ENCODE measurements around the gene TNPO3.
"Not testable (repeated sequence)": the region's sequence is repeated elsewhere in the genome, so short reads cannot be mapped to it uniquely, and the experiment has no call there.

TNPO3 gene

GRCh38 chr7:128912709-128913495 lies 142.0 kb downstream of the TNPO3 start:
- peak in 3 of 10 donors; percentile 4 to 32 (median 23) for DNase-seq
- intact Hi-C loops (cut with DNase I) = not testable (repeated sequence)

- DNase-seq = peak in 2 of 10 donors; percentile 12 to 65
- intact Hi-C loops (cut with DNase I) = no loop called here
Observed at GRCh38 chr7:128912281-128912680, 142.6 kb downstream of the TNPO3 start.

GRCh38 chr7:128911423-128912031 lies 143.4 kb downstream of the TNPO3 start:
- DNase-seq = peak in 3 of 10 donors; percentile 21 to 67 (median 27)
- intact Hi-C loops (cut with DNase I) = no loop called here

GRCh38 chr7:128910569-128910945 lies 144.4 kb downstream of the TNPO3 start, which contains the start of gene KCP:
Gene KCP (minus strand): TSS chr7:128910709. CDS start chr7:128910676, 33 bp downstream.
- peak in 3 of 10 donors; percentile 62 to 80 (median 71) for DNase-seq
- intact Hi-C loops (cut with DNase I) = no loop called here

GRCh38 chr7:128909625-128910568 lies 145.0 kb downstream of the TNPO3 start:
- intact Hi-C loops (cut with DNase I) = no loop called here
- DNase-seq = peak in 3 of 10 donors; percentile 54 to 79 (median 59)

- DNase-seq = peak in 2 of 10 donors; percentile 22 to 44
- intact Hi-C loops (cut with DNase I) = no loop called here
Observed at GRCh38 chr7:128908750-128909624, 145.9 kb downstream of the TNPO3 start.

GRCh38 chr7:128906766-128907559 lies 147.9 kb downstream of the TNPO3 start:
- intact Hi-C loops (cut with DNase I) = no loop called here
- DNase-seq = peak in 2 of 10 donors; percentile 37 to 63

- DNase-seq = peak in 3 of 10 donors; percentile 4 to 67 (median 63)
- intact Hi-C loops (cut with DNase I) = no loop called here
Observed at GRCh38 chr7:128906001-128906765, 148.7 kb downstream of the TNPO3 start.

GRCh38 chr7:128904381-128905197 lies 150.3 kb downstream of the TNPO3 start:
- intact Hi-C loops (cut with DNase I) = loop anchor here (2.0 kb wide), 1 partner anchor 186 kb away; no protein-coding TSS in a partner anchor
- DNase-seq = peak in 2 of 10 donors; percentile 22 to 37

Data from posterior cingulate gyrus (tissue), 11 donors.